Daoy (cell line): ENCODE data around the gene TTN. TPM values are rescaled to one million over a fixed set of nuclear protein-coding genes. Genes with fewer than 3 reads are reported as not detected.

Source experiments
- DNase-seq: peaks from one replicate; pipeline ENCODE4 v3.0.0-alpha.2; 2015; ENCODE audit warnings: low read depth
- total RNA-seq: library from RNA; depleted of rRNA; stranded (reverse); fragments of >200 nt; shearing (Covaris generic); gene quantifications from 2 replicates; pipeline ENCODE4 v1.2.3, GENCODE V29; 2014

Gene TTN
- total RNA-seq, 1 experiment from 2014 or later: under 0.01 TPM

DNA sequence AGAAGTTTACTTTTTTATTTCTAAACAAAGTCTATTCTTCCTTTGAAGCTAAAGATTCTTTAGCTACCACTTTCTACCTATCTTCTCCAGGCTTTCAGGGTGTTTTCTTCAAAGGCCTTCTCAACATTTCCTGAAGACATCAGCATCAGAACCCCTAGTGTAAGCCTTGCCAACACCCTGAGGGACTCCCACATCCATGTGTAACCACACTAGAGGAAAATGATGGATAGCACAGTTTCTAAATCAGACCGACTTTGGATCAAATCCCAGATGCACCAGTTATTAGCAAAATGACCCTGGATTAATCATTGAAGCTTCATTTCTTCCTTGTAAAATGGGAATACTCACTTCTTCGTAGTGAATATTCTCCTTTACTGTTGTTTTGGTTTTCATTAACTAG is 4.7 kb upstream of the TTN start:
- DNase-seq: no peak

GRCh38 chr2:178811045-178811444 is 3.8 kb upstream of the TTN start:
- DNase-seq: no peak

- DNase-seq: no peak
These were observed 3.2 kb upstream of the TTN start for GRCh38 chr2:178810422-178810821.

GRCh38 chr2:178806543-178806942 is 680 bp downstream of the TTN start:
- no peak for DNase-seq

- DNase-seq: no peak
These were observed 1.8 kb downstream of the TTN start for GRCh38 chr2:178805457-178805856.

DNA sequence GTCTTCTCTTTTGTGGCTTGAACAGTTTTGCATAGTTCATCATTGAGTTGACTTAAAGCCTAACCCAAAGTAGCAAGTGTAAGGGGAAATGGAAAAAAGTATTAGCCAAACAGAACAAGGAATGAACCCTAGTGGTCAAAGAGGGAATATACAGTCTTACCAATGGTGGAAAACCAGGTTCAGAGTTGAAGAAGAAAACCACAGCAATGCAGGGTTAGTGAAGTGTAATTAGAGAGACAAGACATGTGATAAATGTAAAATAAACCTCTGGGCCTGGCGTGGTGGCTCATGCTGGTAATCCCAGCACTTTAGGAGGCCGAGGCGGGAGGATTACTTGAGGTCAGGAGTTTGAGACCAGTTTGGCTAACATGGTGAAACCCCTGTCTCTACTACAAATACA is 2.4 kb downstream of the TTN start:
- DNase-seq: peak; percentile 13

DNA sequence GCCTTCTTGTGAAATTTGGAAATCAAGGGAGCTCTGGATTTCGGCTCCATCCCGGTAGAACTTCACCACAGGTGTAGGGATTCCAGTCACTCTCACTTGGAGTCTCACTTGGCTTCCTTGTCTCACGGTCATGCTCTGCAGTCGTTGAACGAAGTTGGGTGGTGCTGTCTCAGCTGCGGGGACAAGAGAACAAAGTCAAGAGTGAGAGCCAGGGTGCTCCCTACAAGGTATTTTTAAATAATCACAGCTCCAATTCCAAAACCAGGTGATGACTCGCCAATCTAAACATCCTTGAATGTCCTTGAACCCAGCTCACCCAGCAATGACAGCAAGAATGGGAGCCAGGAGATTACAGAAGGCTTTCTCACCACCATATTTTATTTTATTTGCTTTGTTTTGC is 6.7 kb downstream of the TTN start:
- no peak for DNase-seq

GRCh38 chr2:178799305-178799704 is 7.9 kb downstream of the TTN start:
- no peak for DNase-seq

DNA sequence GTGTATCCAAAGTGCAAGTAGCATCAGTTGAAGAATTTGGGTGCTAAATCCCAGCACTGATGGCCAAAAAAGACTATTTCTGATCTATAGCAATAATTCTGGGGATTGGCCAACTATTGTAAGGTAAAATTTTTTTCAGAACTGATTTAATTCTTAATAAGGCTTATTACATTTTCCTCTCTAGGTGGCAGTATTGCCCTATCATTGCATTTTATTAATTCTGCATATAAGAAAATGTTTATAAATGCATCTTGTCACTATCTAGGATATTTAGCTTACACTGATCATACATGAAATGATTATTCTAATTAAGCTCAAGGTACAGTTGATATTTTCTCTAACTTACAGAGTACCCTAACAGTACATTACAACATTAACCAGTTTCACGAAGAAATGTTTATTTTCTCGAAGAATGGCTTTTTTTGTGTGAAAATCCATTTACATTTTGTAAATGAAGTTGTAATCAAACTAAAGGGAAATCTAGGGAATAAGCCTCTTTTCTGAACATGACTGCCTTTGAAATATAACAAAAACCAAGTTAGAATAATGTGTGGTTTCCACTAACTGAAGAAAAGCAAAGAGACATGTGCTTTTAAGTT is 11.0 kb downstream of the TTN start:
- DNase-seq: peak; percentile 11

DNA sequence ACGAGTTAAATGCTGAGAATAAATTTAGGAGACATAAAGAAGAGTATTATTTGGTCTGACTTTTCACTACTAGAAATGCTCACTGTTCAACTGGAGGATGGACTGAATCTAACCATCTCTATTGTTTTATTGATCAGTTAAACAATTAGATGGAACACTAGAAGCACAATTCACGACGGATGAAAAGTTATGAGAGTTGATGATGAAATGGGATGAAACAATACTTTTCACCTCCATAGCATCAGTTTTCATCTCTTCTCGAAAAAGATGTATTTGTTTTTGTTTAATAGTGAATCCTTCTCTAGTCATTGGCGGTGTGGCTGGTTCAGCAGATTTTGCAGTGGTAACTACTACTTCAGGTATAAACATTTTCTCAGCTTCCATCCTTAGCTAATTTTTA is 19.3 kb downstream of the TTN start:
- DNase-seq: no peak

DNA sequence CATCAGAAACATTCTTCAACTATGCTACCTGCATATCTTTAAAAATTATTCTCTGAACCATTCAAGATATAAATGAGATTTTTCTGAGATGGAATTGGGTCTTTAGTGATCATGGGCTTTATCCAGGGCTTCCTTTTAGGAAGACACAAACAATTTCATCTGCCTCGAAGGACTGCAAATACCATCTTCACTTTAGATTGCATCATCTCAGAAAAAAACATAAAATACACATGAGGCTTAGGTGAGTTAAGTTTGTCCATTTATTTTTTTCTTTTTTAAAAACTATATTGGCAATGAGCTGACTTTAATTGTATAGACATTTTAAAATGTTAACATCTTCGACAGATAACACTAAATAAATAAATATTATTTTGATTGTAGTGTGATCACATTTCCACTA is 20.1 kb downstream of the TTN start:
- no peak for DNase-seq

- no peak for DNase-seq
These were observed 23.3 kb downstream of the TTN start for GRCh38 chr2:178783889-178784288.

DNA sequence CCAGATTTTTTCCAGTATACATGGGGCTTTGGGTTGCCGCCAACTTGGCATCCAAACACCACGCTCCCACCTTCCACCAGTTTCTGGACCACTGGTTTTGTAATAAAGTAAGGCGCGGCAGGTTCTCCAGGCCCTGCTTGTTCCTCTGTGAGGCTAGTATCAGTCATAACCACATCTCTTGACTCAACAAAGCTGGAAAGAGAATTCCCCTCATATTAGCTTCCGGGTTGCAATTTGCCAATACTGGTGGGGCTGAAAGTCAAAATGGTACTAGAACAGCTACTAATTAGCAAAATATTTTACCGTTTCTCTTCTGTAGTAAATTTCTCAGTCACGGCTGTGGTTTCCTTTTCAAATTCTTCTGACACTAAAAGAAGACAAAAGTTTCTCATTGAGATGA is 25.0 kb downstream of the TTN start:
- DNase-seq: no peak

GRCh38 chr2:178777577-178777976 is 29.6 kb downstream of the TTN start:
- no peak for DNase-seq

- no peak for DNase-seq
These were observed 30.5 kb downstream of the TTN start for GRCh38 chr2:178776751-178777150.

GRCh38 chr2:178775975-178776374 is 31.2 kb downstream of the TTN start:
- no peak for DNase-seq

GRCh38 chr2:178770518-178770917 is 36.7 kb downstream of the TTN start:
- DNase-seq: no peak

- no peak for DNase-seq
These were observed 39.8 kb downstream of the TTN start for GRCh38 chr2:178767094-178768060.

DNA sequence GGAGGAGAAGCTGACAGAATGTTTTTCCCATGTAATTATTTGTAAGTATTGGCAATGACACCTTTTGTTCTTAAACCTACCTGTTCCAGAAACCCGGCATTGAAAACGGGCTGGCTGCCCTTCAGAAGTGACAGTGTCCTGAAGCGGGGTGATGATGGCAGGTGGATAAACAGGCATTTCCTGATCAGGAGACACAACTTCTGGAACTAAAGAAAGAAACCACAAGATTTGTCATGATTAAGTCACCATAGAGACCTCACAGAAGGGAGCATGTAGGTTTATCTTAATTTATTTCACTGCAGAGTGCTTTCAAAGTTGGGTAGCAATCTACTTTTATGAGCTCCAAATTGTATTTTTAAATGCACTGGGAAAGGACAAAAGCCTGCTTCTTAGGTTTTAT is 43.1 kb downstream of the TTN start:
- peak; percentile 10 for DNase-seq

- peak; percentile 46 for DNase-seq
These were observed 45.4 kb downstream of the TTN start for GRCh38 chr2:178761759-178762371.

DNA sequence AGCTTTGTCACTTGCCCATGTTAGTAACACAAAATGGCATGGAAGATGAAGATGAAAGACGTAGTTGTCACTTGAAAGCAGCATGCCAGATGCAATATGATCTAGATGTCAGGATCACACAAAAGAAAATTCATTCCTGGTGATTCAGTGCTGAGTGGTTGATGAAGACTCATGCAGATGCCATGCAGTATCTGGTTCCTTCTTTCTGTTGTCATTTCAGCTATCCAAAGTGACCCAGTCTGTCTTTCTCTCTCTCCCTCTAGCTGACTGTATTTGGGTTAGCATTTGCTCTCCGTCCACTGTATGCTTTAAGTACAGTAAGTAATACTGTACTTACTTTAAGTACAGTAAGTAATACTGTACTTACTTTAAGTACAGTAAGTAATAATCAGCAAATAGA is 50.4 kb downstream of the TTN start:
- peak; percentile 39 for DNase-seq

GRCh38 chr2:178756343-178756742 is 50.9 kb downstream of the TTN start:
- DNase-seq: no peak

- DNase-seq: peak; percentile 37
These were observed 59.5 kb downstream of the TTN start for GRCh38 chr2:178747767-178748166.
